K562 (cell line): ENCODE results near the gene EBF4. TPM values are rescaled to one million over a fixed set of nuclear protein-coding genes. Genes with fewer than 3 reads are reported as not detected.

Experiments used
- ATAC-seq: fragments of 200-7000 bp; cut with Tn5 transposase; 3 replicates; pipeline ENCODE4 v1.9.1; 2020; ENCODE audit warnings: moderate library complexity
- BruUV-seq: library from RNA; stranded (reverse); fragments of 400-500 nt; replicated peaks from 2 replicates; lab custom pipeline; 2021; lab: Mats Ljungman, UMichigan
- CTCF ChIA-PET: fragments of 300-600 bp; formaldehyde crosslinking; extraction: SDS; loops from one replicate; lab custom pipeline; 2021; ENCODE audit warnings: low intra/inter-chr PET ratio; lab: Yijun Ruan, JAX
- POLR2A ChIA-PET: fragments of 300-600, 350-650 bp; sonication (Branson Sonifier 250); formaldehyde crosslinking; extraction: SDS; loops from one replicate; lab custom pipeline; 2021; ENCODE audit warnings: antibody characterized with exemption, inconsistent platforms; lab: Yijun Ruan, JAX
- DNase-seq, 4 experiments: peaks; one replicate each; pipeline versions ENCODE4 v3.0.0 to v3.0.0-alpha.2; 2011 to 2018; ENCODE audit warnings: low spot score in 3 of 4, mixed read lengths in 3 of 4; ENCODE audit errors: extremely low read depth in 1 of 4
- FAIRE-seq: peaks from 2 replicates; lab custom pipeline; 2011; peaks lifted over from hg19 to GRCh38; lab: Jason Lieb, UNC
- H2AFZ ChIP-seq: 2 replicates; pipeline ENCODE4 v1.6.0; 2011; ENCODE audit warnings: low read depth, low read length, control low read depth, inconsistent platforms
- H3K27ac ChIP-seq: fragments of 200-600 bp; 3 replicates; pipeline ENCODE4 v1.8.0; 2011; ENCODE audit warnings: low read depth, mild to moderate bottlenecking, control low read depth, inconsistent platforms, low read length, moderate library complexity, mixed read lengths; ENCODE audit errors: extremely low read depth
- H3K27me3 ChIP-seq, 2 experiments: fragments of 300-600 bp in 1 of 2; 2 replicates in 1 of 2; 3 replicates in 1 of 2; pipeline versions ENCODE4 v1.6.0 to v1.8.0; 2011; ENCODE audit warnings: inconsistent platforms in 2 of 2, low read length in 2 of 2, mild to moderate bottlenecking in 1 of 2, mixed read lengths in 1 of 2, moderate library complexity in 1 of 2; ENCODE audit not compliant: control insufficient read depth in 2 of 2, insufficient read depth in 2 of 2
- H3K36me3 ChIP-seq: fragments of 300-600 bp; 3 replicates; pipeline ENCODE4 v1.8.0; 2011; ENCODE audit warnings: mild to moderate bottlenecking, low read length, inconsistent platforms; ENCODE audit not compliant: control insufficient read depth, insufficient read depth
- H3K4me1 ChIP-seq, 2 experiments: fragments of 200-600 bp in 1 of 2; replicated peaks in 1 of 2; 2 replicates in 1 of 2; 3 replicates in 1 of 2; pipeline versions ENCODE4 v1.5.1 to v1.8.0; 2011; ENCODE audit warnings: inconsistent platforms in 2 of 2, low read length in 2 of 2, mild to moderate bottlenecking in 1 of 2, mixed read lengths in 1 of 2, moderate library complexity in 1 of 2; ENCODE audit not compliant: control insufficient read depth in 2 of 2, insufficient read depth in 2 of 2
- H3K4me2 ChIP-seq: 2 replicates; pipeline ENCODE4 v1.6.1; 2011; ENCODE audit warnings: low read length, control low read depth, inconsistent platforms, mixed read lengths; ENCODE audit not compliant: insufficient read depth
- H3K4me3 ChIP-seq: fragments of 200-600 bp; sonication (generic), shearing (Covaris generic); 2 replicates; pipeline ENCODE4 v1.5.1; 2016; ENCODE audit warnings: control low read depth, inconsistent platforms
- H3K79me2 ChIP-seq: fragments of 200-600 bp; 3 replicates; pipeline ENCODE4 v1.8.0; 2011; ENCODE audit warnings: low read length, inconsistent platforms; ENCODE audit not compliant: control insufficient read depth, insufficient read depth
- H3K9ac ChIP-seq, 2 experiments: 2 replicates each; pipeline versions ENCODE4 v1.6.0 to v1.6.1; 2011; ENCODE audit warnings: low read depth in 2 of 2, low read length in 2 of 2, control low read depth in 1 of 2, inconsistent platforms in 1 of 2, mild to moderate bottlenecking in 1 of 2, mixed read lengths in 1 of 2; ENCODE audit not compliant: insufficient read depth in 1 of 2
- H3K9me1 ChIP-seq: one replicate; pipeline ENCODE4 v1.6.0; 2011; ENCODE audit warnings: inconsistent platforms, mild to moderate bottlenecking, low read length, moderate library complexity; ENCODE audit not compliant: control insufficient read depth, insufficient read depth
- H3K9me3 ChIP-seq: replicated peaks from 2 replicates; pipeline ENCODE4 v1.5.1; 2011; ENCODE audit warnings: low read depth, low read length, inconsistent platforms; ENCODE audit not compliant: control insufficient read depth, insufficient read depth
- H4K20me1 ChIP-seq: replicated peaks from 2 replicates; pipeline ENCODE4 v1.6.1; 2011; ENCODE audit warnings: low read length, inconsistent platforms, mixed read lengths; ENCODE audit not compliant: control insufficient read depth, insufficient read depth
- DNMT1 ChIP-seq: fragments of 450-650 bp; IDR thresholded peaks from 2 replicates; pipeline ENCODE4 v1.6.1; 2016; ENCODE audit warnings: antibody characterized with exemption, mild to moderate bottlenecking
- HDAC3 ChIP-seq: fragments of 450-650 bp; IDR thresholded peaks from 2 replicates; pipeline ENCODE4 v1.6.1; 2018; ENCODE audit warnings: borderline replicate concordance, mild to moderate bottlenecking, moderate library complexity; ENCODE audit not compliant: partially characterized antibody
- IRF1 ChIP-seq: sonication (generic); formaldehyde crosslinking; IDR thresholded peaks from 2 replicates; pipeline ENCODE4 v1.8.0; 2022; ENCODE audit warnings: missing genetic modification reagents, mild to moderate bottlenecking, borderline replicate concordance
- JUNB ChIP-seq: fragments of 450-650 bp; formaldehyde crosslinking; conservative IDR thresholded peaks from 2 replicates; pipeline ENCODE4 v1.4.0; 2020; ENCODE audit warnings: mild to moderate bottlenecking
- POLR2G ChIP-seq: fragments of 200-400 bp; formaldehyde crosslinking; IDR thresholded peaks from 2 replicates; pipeline ENCODE4 v1.6.1; 2017; ENCODE audit warnings: low read depth, mild to moderate bottlenecking, antibody characterized with exemption, low read length, moderate library complexity
- PURB ChIP-seq: sonication (generic); formaldehyde crosslinking; IDR thresholded peaks from 2 replicates; pipeline ENCODE4 v1.9.0; 2021; ENCODE audit warnings: low read depth, mild to moderate bottlenecking, missing genetic modification reagents
- SRSF1 ChIP-seq: fragments of 200-400 bp; formaldehyde crosslinking; IDR thresholded peaks from 2 replicates; pipeline ENCODE4 v1.6.1; 2017; ENCODE audit warnings: mild to moderate bottlenecking, low read depth, low read length, moderate library complexity
- ZNF23 ChIP-seq: fragments of 250-450 bp; sonication (Bioruptor Pico); IDR thresholded peaks from 2 replicates; pipeline ENCODE4 v1.4.0; 2020; ENCODE audit warnings: mild to moderate bottlenecking
- WGBS: fragments of 100-300 bp; shearing (Covaris generic); methylation state at CpG from one replicate; pipeline ENCODE4 v1.1.6; 2016; ENCODE audit warnings: low coverage, mixed read lengths; ENCODE audit not compliant: insufficient coverage; ENCODE audit errors: missing lambda C conversion rate; 5-methylcytosine and 5-hydroxymethylcytosine counted together
- in situ Hi-C: fragments of 300-500 bp; cut with MboI; formaldehyde crosslinking; loops from 4 replicates; pipeline ENCODE4 v1.15.0; 2018; ENCODE audit warnings: inconsistent platforms, mixed read lengths
- intact Hi-C: fragments of 100-400 bp; cut with micrococcal nuclease; formaldehyde crosslinking; loops from 2 replicates; pipeline ENCODE4 v1.14.2; 2022
- polyA plus RNA-seq, 8 experiments: library from polyadenylated mRNA; depleted of rRNA in 4 of 8; stranded (reverse) in 5 of 8; unstranded in 3 of 8; fragments of >200 nt; fragmentation: Nextera tagmentation in 2 of 8; fragmentation: Illumina TruSeq in 1 of 8; extraction: Ambion mirVana in 2 of 8; extraction: Trizol in 1 of 8; gene quantifications; 2 replicates each; pipeline versions ENCODE4 v1.2.1 to v1.2.3, GENCODE V29; 2011 to 2014; ENCODE audit warnings: inconsistent platforms in 1 of 8, missing spikeins in 1 of 8
- total RNA-seq, 7 experiments: library from RNA; depleted of rRNA in 6 of 7; stranded (reverse); fragments of >200 nt in 6 of 7; fragmentation: Illumina TruSeq in 2 of 7; extraction: Trizol in 2 of 7; gene quantifications; 2 replicates each; pipeline versions ENCODE4 v1.2.1 to v1.2.3, GENCODE V29; 2011 to 2021; ENCODE audit warnings: low replicate concordance in 1 of 7
- TF ChIP-seq, protein P1 (sequence below), 2 experiments: fragments of 450-650 bp; IDR thresholded peaks; 2 replicates each; pipeline ENCODE4 v1.6.1; 2016; ENCODE audit warnings: mild to moderate bottlenecking in 2 of 2, borderline replicate concordance in 1 of 2, low read depth in 1 of 2, moderate library complexity in 1 of 2
- TF ChIP-seq, protein P2 (sequence below): fragments of 250-450 bp; sonication (Bioruptor Pico); IDR thresholded peaks from 2 replicates; pipeline ENCODE4 v1.5.0; 2020; ENCODE audit warnings: mild to moderate bottlenecking, borderline replicate concordance

EBF4 gene
- total and polyA plus RNA-seq, 9 of the 15 experiments (the other 6 are each of a cell fraction or from before 2014, with no cell fraction given) = 0.09 TPM; not detected in 8

GRCh38 chr20:2759603-2760296 lies 67.2 kb downstream of the EBF4 start:
- 17% methylated on average over 14 of the region's 19 CpGs for WGBS
- DNase-seq (no peak), ATAC-seq (no peak), FAIRE-seq (no peak)
- Histone ChIP-seq H3K4me3 (no peak overlapping the region), H3K36me3 (no peaks in the 10 kb centered on the region), H3K79me2 (no peaks in the 10 kb centered on the region), H4K20me1 (no peaks in the 10 kb centered on the region), H3K4me2 (no peak overlapping the region), H3K27ac (no peak overlapping the region), H3K9me1 (no peaks in the 10 kb centered on the region), H2AFZ (no peak overlapping the region), H3K9me3 (no peaks in the 10 kb centered on the region), H3K27me3 (peaks cover 0 to 11% of the 10 kb centered on the region in 2 experiments; a peak in 2 of 5 replicates), H3K4me1 (peaks cover 2 to 10% of the 10 kb centered on the region in 2 experiments; a peak in 4 of 5 replicates), H3K9ac (no peak overlapping the region)
- POLR2A ChIA-PET = interaction anchor here (0.5 to 0.7 kb wide), 2 partner anchors 32 to 162 kb away, joined by 3 to 4 read pairs; no protein-coding TSS in a partner anchor
- no TSS peak for BruUV-seq
- in situ Hi-C loops = loop anchor here (5.0 to 10.0 kb wide), 2 partner anchors 88 to 235 kb away; no protein-coding TSS in a partner anchor
- CTCF ChIA-PET = no interaction called here
- intact Hi-C loops = no loop called here
- TF ChIP-seq IRF1 = no peak
- TF ChIP-seq SRSF1 = no peak
- no peak for TF ChIP-seq DNMT1
- TF ChIP-seq JUNB (CRISPR knock-in tag) = no peak
- TF ChIP-seq PURB = no peak
- TF ChIP-seq, protein P1, sequence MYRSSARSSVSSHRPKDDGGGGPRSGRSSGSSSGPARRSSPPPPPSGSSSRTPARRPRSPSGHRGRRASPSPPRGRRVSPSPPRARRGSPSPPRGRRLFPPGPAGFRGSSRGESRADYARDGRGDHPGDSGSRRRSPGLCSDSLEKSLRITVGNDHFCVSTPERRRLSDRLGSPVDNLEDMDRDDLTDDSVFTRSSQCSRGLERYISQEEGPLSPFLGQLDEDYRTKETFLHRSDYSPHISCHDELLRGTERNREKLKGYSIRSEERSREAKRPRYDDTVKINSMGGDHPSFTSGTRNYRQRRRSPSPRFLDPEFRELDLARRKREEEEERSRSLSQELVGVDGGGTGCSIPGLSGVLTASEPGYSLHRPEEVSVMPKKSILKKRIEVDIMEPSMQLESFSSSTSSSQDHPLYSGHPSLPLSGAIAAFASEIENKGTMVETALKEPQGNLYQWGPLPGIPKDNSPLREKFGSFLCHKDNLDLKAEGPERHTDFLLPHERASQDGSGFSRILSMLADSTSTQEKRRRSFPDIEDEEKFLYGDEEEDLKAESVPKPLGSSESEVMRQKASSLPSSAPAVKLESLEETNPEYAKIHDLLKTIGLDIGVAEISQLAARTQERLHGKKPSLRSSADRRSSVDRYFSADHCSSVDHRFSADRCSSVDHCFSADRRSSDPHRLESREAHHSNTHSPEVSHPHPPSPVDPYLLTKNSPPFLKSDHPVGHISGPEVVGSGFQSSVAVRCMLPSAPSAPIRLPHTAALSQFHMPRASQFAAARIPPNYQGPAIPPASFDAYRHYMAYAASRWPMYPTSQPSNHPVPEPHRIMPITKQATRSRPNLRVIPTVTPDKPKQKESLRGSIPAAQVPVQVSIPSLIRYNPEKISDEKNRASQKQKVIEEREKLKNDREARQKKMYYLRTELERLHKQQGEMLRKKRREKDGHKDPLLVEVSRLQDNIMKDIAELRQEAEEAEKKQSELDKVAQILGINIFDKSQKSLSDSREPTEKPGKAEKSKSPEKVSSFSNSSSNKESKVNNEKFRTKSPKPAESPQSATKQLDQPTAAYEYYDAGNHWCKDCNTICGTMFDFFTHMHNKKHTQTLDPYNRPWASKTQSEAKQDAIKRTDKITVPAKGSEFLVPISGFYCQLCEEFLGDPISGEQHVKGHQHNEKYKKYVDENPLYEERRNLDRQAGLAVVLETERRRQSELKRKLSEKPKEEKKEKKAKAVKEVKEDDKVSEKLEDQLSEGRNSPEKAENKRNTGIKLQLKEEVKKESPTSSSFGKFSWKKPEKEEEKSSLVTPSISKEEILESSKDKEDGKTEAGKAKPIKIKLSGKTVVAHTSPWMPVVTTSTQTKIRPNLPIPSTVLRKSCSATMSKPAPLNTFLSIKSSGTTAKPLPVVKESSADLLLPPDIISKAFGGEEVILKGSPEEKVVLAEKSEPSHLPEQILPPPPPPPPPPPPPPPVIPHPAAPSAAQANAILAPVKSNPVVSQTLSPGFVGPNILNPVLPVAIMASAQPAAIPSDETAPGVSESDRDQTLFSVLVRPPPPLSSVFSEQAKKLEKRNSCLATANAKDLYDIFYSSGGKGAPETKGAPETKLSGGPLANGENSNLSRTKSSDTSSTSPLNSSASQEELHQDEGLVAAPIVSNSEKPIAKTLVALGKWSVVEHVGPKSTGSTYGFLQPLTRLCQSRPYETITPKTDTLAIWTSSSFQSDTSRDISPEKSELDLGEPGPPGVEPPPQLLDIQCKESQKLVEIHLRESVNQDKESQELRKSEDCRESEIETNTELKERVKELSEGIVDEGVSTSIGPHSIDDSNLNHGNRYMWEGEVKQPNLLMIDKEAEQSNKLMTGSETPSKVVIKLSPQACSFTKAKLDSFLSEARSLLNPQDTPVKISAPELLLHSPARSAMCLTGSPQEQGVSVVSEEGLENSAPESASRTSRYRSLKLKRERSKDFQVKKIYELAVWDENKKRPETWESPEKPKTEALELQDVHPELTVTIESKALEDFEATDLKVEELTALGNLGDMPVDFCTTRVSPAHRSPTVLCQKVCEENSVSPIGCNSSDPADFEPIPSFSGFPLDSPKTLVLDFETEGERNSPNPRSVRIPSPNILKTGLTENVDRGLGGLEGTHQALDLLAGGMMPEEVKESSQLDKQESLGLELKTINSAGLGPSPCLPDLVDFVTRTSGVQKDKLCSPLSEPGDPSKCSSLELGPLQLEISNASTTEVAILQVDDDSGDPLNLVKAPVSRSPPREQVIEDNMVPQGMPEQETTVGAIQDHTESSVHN (IDR thresholded peaks at IDR 0.05; ENCODE audit: borderline replicate concordance in 1 of 2, low read depth in 1 of 2) = no peak
- TF ChIP-seq, protein P2, sequence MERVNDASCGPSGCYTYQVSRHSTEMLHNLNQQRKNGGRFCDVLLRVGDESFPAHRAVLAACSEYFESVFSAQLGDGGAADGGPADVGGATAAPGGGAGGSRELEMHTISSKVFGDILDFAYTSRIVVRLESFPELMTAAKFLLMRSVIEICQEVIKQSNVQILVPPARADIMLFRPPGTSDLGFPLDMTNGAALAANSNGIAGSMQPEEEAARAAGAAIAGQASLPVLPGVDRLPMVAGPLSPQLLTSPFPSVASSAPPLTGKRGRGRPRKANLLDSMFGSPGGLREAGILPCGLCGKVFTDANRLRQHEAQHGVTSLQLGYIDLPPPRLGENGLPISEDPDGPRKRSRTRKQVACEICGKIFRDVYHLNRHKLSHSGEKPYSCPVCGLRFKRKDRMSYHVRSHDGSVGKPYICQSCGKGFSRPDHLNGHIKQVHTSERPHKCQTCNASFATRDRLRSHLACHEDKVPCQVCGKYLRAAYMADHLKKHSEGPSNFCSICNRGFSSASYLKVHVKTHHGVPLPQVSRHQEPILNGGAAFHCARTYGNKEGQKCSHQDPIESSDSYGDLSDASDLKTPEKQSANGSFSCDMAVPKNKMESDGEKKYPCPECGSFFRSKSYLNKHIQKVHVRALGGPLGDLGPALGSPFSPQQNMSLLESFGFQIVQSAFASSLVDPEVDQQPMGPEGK (CRISPR knock-in tag) = no peak
- TF ChIP-seq POLR2G = no peak
- TF ChIP-seq HDAC3 = no peak
- TF ChIP-seq ZNF23 (CRISPR knock-in tag) = no peak
